ENCODE results near the gene ESRRB.
A peak's percentile ranks its signal among the peaks of the same experiment; 100 is the strongest.
"Not testable (repeated sequence)": the region's sequence is repeated elsewhere in the genome, so short reads cannot be mapped to it uniquely, and the experiment has no call there.

ESRRB gene

GRCh38 chr14:76498463-76498935, 122.6 kb downstream of the ESRRB start:
- DNase-seq, result no peak

- no peak for DNase-seq
Observed at GRCh38 chr14:76498976-76499375, 123.0 kb downstream of the ESRRB start.

- DNase-seq, result no peak
Observed at GRCh38 chr14:76499399-76499798, 123.5 kb downstream of the ESRRB start.

- DNase-seq, result peak; percentile 35
Observed at GRCh38 chr14:76500011-76500410, 124.1 kb downstream of the ESRRB start.

- DNase-seq, result no peak
Observed at GRCh38 chr14:76500480-76500879, 124.5 kb downstream of the ESRRB start.

- no peak for DNase-seq
Observed at GRCh38 chr14:76501156-76501720, 125.3 kb downstream of the ESRRB start.

- DNase-seq, result no peak
Observed at GRCh38 chr14:76502219-76502618, 126.3 kb downstream of the ESRRB start.

- DNase-seq, result no peak
Observed at GRCh38 chr14:76502638-76503037, 126.7 kb downstream of the ESRRB start.

- no peak for DNase-seq
Observed at GRCh38 chr14:76509311-76509710, 133.4 kb downstream of the ESRRB start.

- no peak for DNase-seq
Observed at GRCh38 chr14:76510181-76510580, 134.2 kb downstream of the ESRRB start.

- DNase-seq, result no peak
Observed at GRCh38 chr14:76514213-76514998, 138.5 kb downstream of the ESRRB start.

GRCh38 chr14:76516884-76517283, 140.9 kb downstream of the ESRRB start:
- no peak for DNase-seq

- DNase-seq, result no peak
Observed at GRCh38 chr14:76518366-76518765, 142.4 kb downstream of the ESRRB start.

- no peak for DNase-seq
Observed at GRCh38 chr14:76525106-76525821, 149.3 kb downstream of the ESRRB start.

GRCh38 chr14:76531085-76531484, 155.1 kb downstream of the ESRRB start:
- DNase-seq, result no peak

- no peak for DNase-seq
Observed at GRCh38 chr14:76531821-76532318, 155.9 kb downstream of the ESRRB start.

GRCh38 chr14:76536636-76537035, 160.7 kb downstream of the ESRRB start:
- DNase-seq, result not testable (repeated sequence)

GRCh38 chr14:76537906-76538647, 162.1 kb downstream of the ESRRB start:
- no peak for DNase-seq

GRCh38 chr14:76538648-76539008, 162.7 kb downstream of the ESRRB start:
- DNase-seq, result no peak

GRCh38 chr14:76539130-76539529, 163.2 kb downstream of the ESRRB start:
- DNase-seq, result no peak

GRCh38 chr14:76541594-76542219, 165.8 kb downstream of the ESRRB start:
- DNase-seq, result no peak

GRCh38 chr14:76546426-76547221, 170.7 kb downstream of the ESRRB start:
- DNase-seq, result peak; percentile 5

Data from NCI-H226 (cell line).